ENCODE data around the gene ZNF343. TPM values are rescaled to one million over a fixed set of nuclear protein-coding genes. Genes with fewer than 3 reads are reported as not detected.

The ZNF343 gene
- polyA plus RNA-seq, 2 of the 4 experiments (the other 2 are of a cell fraction), result 14.0 to 19.0 TPM

DNA sequence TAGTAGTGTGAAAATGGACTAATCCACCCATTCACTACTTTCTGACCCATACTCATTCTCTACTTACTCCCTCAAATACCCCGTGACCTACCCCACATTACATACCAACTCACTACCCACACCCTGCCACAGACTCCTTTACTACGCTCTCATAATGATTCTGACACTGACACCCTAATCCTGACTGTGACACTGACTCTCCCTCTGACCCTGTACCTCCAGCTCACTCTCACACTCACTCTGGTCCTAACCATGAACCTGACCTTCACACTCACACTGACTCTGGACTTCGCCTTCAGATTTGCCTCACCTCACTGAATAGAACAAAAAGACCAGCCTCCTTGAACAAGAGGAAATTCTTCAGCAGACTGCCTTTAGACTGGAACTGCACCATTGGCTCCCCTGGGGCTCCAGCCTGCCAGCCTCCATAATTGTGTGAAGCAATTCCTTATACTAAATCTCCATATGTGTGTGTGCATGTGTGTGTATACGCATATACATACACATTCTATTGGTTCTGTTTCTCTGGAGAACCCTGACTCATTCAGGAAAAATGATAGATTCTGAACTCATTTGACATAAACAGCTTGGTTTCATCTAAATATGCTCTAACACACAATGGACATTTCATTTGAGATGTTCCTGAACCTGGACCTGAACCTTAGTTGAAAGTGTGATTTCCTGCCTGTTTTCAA lies 10.5 kb upstream of the ZNF343 start:
- H3K4me1 ChIP-seq, result peaks cover 9% of the 10 kb centered on the region; the same call in 2 of the 3 replicates
- ChIA-PET CTCF (interaction anchor here (1.5 to 10.7 kb wide), 4 partner anchors 8 to 131 kb away, joined by 5 to 165 read pairs (median 87); partner anchors contain the start of genes NOP56 and ZNF343), POLR2A (no interaction called here)
- TF ChIP-seq SREBF2 (IDR thresholded peaks at IDR 0.05), result no peak
- TF ChIP-seq, protein P1, sequence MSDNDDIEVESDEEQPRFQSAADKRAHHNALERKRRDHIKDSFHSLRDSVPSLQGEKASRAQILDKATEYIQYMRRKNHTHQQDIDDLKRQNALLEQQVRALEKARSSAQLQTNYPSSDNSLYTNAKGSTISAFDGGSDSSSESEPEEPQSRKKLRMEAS (IDR thresholded peaks at IDR 0.05), result no peak
- TF ChIP-seq CHD2 (IDR thresholded peaks at IDR 0.05; ENCODE audit: low read length, partially characterized antibody), result no peak
- no peak for TF ChIP-seq CBX8 (IDR thresholded peaks at IDR 0.05)
- no peak for TF ChIP-seq KDM5A (IDR thresholded peaks at IDR 0.05)
- TF ChIP-seq MYC (IDR thresholded peaks at IDR 0.05; ENCODE audit: borderline replicate concordance, low read length), result no peak
- TF ChIP-seq, protein P2, sequence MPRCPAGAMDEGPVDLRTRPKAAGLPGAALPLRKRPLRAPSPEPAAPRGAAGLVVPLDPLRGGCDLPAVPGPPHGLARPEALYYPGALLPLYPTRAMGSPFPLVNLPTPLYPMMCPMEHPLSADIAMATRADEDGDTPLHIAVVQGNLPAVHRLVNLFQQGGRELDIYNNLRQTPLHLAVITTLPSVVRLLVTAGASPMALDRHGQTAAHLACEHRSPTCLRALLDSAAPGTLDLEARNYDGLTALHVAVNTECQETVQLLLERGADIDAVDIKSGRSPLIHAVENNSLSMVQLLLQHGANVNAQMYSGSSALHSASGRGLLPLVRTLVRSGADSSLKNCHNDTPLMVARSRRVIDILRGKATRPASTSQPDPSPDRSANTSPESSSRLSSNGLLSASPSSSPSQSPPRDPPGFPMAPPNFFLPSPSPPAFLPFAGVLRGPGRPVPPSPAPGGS (IDR thresholded peaks at IDR 0.05), result no peak
- no peak for TF ChIP-seq REST (IDR thresholded peaks at IDR 0.05)
- 90% methylated on average over 4 of the region's 4 CpGs for WGBS (ENCODE audit: missing lambda C conversion rate)
- no peak overlapping the region for H3K27ac ChIP-seq
- no peaks in the 10 kb centered on the region for H3K9me3 ChIP-seq
- no peak overlapping the region for H3K4me2 ChIP-seq
- no peak for ATAC-seq
- FAIRE-seq, result no peak
- no peak overlapping the region for H3K4me3 ChIP-seq
- no peak for DNase-seq (ENCODE audit: low read depth in 1 of 2, low spot score in 1 of 2)

GRCh38 chr20:2518558-2518957 lies 9.8 kb upstream of the ZNF343 start:
- ATAC-seq (no peak), FAIRE-seq (no peak), DNase-seq (ENCODE audit: low read depth in 1 of 2, low spot score in 1 of 2) (no peak)
- ChIA-PET CTCF (interaction anchor here (0.8 to 1.3 kb wide), 2 partner anchors 10 to 112 kb away, joined by 3 to 5 read pairs; no protein-coding TSS in a partner anchor), POLR2A (no interaction called here)
- peaks cover 6% of the 10 kb centered on the region; the same call in 2 of the 3 replicates for H3K4me1 ChIP-seq
- 77% methylated on average over 4 of the region's 4 CpGs for WGBS (ENCODE audit: missing lambda C conversion rate)
- no peak overlapping the region for H3K4me3 ChIP-seq
- H3K4me2 ChIP-seq, result no peak overlapping the region
- TF ChIP-seq, protein P3, sequence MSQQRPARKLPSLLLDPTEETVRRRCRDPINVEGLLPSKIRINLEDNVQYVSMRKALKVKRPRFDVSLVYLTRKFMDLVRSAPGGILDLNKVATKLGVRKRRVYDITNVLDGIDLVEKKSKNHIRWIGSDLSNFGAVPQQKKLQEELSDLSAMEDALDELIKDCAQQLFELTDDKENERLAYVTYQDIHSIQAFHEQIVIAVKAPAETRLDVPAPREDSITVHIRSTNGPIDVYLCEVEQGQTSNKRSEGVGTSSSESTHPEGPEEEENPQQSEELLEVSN (IDR thresholded peaks at IDR 0.05; ENCODE audit: borderline replicate concordance, low read depth), result no peak
- no peak for TF ChIP-seq HOXB5 (CRISPR knock-in tag; IDR thresholded peaks at IDR 0.05)
- TF ChIP-seq BHLHE40 (IDR thresholded peaks at IDR 0.05; ENCODE audit: low read depth, low read length), result no peak
- TF ChIP-seq GATA3 (IDR thresholded peaks at IDR 0.05; ENCODE audit: borderline replicate concordance), result no peak
- TF ChIP-seq RNF2 (IDR thresholded peaks at IDR 0.05; ENCODE audit: borderline replicate concordance, low read depth), result no peak
- no peak for TF ChIP-seq NPAS2 (CRISPR knock-in tag; IDR thresholded peaks at IDR 0.05; ENCODE audit: borderline replicate concordance)
- TF ChIP-seq, protein P4, sequence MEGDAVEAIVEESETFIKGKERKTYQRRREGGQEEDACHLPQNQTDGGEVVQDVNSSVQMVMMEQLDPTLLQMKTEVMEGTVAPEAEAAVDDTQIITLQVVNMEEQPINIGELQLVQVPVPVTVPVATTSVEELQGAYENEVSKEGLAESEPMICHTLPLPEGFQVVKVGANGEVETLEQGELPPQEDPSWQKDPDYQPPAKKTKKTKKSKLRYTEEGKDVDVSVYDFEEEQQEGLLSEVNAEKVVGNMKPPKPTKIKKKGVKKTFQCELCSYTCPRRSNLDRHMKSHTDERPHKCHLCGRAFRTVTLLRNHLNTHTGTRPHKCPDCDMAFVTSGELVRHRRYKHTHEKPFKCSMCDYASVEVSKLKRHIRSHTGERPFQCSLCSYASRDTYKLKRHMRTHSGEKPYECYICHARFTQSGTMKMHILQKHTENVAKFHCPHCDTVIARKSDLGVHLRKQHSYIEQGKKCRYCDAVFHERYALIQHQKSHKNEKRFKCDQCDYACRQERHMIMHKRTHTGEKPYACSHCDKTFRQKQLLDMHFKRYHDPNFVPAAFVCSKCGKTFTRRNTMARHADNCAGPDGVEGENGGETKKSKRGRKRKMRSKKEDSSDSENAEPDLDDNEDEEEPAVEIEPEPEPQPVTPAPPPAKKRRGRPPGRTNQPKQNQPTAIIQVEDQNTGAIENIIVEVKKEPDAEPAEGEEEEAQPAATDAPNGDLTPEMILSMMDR (IDR thresholded peaks at IDR 0.05), result no peak
- TF ChIP-seq CEBPB (IDR thresholded peaks at IDR 0.05), result no peak
- H3K9me3 ChIP-seq, result no peaks in the 10 kb centered on the region
- no peak overlapping the region for H3K27ac ChIP-seq

All from A549 (cell line).